GM18858 (cell line): ENCODE data around the gene KPNB1.

Experiments
- ATAC-seq: cut with Tn5 transposase; IDR thresholded peaks from one replicate; pipeline ENCODE4 v1.9.1; 2021; ENCODE audit not compliant: unreplicated experiment

The KPNB1 gene

DNA sequence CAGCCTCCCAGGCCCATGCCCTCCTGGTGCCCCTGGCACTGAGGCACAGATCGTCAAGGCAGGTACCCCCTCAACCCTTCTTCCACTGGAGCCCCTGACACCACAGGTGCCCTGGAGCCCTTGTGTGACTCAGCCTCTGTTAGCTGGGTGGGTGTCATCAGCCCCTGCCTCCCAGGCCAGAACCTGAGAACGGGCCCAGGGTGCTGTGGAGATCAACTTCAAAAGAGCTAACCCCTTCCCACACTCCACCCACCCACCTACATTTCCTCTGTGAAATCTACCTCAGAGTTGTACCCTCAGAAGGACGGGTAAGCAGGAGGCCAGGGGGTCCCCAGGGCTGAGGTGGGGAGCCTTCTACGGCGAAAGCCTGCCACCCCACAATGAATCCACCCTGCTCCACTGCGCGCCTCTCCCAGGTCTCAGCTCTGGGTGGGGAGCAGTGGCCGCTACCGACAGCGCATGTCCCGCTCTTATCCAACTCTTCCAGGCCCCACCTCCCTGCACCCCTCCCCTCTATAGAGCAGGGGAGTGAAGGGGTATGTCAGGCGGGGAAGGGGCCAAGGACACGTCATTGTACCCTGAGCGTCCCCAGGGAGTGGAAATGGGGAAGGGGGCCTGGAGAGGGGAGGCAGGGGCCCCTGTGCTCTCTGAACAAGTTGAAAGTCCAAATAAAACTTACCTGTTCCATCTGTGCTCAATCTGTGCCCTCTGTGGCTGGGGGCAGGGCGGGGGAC lies 61.8 kb downstream of the KPNB1 start:
- ATAC-seq = no peak

DNA sequence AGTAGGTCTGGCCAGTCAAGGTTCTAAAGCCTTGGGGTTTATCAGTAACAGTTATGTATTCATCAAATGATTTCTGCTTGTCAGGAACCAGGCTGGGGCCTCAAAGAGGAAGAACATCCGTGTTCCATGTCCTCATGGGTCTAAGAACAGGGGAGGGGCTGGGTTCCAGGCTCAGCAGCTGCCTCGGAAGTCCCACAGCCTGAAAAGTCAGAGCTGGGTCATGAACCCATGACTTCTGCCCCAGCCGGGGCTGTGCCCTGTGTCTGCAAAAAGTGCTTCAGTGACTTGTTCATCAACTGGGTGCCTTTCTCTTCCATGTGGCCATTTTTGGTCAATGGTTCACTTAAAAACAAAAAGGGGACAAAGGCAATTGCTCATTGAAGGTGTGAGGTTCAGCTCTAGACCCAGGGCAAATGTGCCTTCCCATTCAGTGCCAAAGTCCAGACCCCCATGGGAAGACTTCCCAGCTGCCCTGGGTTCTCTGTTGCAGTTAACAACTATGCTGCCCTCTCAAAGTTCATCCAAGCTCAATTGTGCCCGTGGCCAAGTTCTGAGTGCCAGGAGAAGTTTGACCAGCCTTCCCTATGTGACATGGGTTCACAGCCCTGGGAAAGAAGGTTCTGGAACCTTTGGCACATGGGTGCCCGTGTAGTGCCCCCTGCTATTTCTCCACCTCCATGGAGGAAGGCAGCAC lies 62.8 kb downstream of the KPNB1 start:
- ATAC-seq = no peak

DNA sequence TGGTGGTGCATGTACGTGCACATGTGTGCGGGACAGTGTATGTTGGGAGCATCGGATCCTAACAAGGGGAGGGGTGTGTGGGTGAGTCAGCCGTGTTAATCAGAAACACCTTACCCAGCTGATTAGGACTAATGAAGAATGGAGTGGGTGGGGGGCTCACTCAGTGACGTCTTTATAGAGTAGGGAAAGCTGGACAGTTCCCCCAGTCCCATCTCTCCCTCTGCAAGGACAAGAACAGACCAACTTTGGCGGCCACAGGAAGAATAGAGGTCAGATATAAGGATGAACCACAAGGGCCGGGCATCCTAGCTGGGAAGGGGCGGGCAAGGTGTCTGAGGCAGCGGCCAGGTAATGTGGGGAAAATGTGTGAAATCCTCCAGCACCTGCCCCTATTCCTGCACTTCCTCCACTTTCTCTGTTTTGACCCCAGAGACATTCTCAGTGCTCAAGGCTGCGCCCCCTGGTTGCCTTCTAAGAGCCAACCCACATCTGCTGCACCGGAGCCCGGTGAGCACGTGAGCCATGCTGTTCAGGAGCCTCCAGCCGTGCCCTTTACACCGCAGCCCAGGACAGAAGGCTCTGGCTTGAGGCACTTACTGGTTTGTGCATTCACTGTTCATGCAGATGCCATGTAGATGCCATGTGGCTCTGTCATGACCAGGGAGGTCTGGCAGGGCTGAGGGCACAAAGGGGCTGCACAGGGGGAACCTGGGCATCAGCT lies 64.4 kb downstream of the KPNB1 start:
- ATAC-seq = no peak

DNA sequence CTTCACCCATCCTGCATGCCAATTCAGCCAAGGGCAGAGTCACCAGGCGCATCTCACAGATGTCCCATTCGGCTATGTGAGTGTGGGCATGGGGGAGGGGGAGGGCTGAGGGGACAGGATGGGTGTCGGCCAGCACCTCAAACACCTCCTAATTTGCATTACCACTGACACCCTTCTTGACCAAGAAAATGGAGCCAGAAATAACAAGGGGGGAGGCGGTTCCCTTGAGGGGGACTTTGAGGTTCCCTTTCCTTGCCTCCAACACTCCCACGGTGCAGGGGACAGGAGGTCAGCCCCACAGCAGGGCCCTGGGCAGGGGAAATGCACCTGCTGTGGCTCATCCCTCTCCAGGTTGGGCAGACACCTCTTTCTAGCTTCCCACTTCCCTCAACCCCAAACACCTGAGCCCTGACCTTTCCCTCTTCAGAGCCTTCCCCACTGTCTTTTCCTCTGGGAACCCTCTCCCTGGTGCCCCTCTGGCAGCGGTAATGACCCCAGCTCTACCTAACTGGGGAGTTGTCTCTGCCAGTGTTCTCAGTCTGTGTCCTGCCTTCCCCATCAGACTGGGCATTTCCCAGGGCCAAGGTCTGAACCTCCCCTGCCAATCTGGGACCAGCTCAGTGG lies 65.2 kb downstream of the KPNB1 start:
- no peak for ATAC-seq

DNA sequence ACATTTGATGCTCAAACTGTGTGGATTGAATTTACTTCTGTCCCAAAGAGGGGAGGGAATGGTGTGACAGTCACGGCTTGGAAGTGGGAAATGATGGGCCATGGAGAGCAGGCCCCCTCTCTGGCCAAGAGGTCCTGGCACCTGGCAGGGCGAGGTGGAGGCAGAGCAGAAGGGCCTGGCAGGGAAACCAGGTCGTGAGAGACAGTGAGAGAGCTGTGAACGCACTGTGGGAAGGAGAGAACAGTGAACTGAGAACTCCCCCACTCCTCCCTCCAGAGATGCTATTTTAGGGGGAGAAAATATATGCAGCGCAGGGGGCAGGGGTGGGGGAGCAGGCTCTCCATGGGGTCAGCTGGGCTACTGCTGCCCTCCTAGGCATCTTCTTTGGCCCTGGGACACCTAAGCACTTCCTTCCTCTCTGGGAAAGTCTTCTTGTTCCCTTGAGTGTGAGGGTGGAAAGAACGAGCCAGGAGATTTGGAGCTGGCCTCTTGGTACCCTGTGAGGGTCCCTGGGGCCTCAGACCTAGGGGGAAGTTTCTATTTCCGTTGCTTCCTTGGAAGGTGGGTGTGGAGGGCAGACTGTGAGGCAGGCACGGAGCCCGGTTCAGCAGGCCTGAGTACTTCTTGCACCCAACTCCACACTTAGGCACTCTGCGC lies 66.1 kb downstream of the KPNB1 start:
- no peak for ATAC-seq

DNA sequence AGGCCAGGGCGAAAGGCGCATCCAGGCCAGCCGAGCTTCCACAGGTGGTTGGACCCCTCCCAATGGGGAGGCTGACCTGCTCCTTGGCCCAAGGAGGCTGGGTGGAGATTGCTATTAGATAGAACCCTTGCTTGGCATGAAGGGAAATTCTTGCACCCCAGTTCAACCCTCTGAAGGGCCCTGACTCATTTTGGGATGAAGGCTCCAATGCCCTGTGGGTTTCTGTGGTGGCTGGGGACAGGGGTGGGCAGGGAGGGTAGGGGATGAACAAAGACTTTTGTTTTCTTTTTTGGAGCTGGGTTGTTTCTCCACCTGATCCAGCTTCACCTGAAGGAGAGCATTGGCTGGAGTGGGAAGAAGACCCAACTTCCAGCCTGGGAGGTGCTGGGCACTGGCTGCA lies 66.7 kb downstream of the KPNB1 start:
- ATAC-seq = no peak

DNA sequence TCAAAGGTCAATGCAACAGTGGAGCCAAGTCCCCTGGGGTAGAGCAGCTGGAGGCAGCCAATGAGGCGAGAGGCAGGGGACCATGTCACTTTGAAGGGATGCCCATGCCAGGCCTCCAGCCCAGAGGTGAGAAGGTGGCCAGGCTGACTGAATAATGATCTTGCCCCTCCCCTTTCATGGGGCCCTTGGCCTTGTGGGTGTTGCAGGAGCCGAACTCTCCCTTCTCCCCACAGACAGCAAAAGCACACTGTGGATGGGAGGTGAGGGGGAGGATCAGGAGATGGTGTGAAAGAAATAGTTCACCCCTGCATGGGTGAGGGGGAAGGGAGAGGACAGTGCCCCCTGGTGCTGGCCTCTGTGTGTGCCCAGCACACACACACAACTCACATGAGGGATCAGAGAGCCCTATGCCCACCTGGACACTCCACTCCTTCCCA lies 67.6 kb downstream of the KPNB1 start:
- ATAC-seq = no peak

DNA sequence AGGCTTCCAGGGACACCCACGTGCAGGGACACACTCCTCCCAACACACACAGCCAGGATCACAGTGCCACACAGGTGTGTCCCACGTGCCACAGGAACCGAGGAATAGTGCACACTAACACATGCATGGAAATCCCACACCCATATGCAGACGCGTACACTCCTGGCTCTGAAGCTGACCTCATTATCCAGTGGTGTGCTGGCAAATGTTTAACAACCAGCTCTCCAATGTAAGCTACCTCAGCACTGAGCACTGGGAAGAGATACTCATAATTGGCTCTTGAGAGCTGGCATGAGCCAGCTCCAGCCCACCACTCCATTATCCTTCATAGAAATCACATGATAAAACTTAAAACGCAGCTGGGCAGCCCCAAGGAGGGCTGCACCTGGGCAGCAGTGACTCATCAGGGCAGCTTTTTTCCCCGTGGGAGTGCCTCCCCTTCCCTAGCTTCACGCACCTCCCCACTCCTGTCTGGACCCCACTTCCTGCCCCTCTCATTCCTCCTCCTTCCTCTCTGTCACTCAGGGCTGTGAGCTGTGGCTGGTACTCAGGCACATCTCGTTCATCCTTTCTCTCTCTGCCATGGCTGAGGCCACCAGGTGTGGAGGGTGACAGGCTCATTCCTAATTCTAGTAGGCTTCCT lies 68.4 kb downstream of the KPNB1 start:
- no peak for ATAC-seq

DNA sequence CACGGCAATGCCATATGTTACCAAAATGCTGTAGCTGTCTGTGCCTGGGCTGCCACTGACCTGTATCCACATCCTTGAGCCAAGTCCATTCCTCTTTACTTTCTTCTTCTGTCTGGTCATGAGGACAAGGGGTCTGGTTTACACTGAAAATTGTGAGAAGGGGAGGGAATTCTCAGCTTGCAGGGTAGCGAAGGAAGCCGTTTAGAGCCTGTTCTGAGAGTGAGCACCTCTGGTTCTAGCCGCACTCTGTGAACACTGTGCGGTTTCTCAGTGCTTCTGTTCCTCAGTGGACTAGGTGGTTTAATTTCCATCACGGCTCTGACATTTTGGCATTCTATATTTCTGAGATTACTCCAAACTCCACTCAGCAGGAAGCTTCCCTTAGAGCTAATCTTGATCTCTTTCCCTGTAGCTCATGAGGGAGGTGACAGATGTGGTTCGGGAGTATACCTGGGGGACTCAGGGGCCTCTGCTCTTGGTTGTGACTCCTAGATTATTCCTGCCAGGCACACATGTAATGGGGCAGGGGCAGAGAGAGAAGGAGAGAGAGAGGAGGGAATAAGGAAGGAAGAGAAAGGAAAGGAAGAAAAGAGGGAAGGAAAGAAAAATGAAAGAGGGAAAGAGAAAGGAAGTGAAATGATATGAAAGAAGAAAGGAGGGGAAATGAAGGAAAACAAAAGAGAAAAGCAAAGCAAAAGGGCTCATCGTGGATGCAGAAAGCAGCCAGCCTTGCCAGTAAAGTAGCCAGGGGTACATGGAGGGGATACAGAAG lies 69.1 kb downstream of the KPNB1 start:
- no peak for ATAC-seq

DNA sequence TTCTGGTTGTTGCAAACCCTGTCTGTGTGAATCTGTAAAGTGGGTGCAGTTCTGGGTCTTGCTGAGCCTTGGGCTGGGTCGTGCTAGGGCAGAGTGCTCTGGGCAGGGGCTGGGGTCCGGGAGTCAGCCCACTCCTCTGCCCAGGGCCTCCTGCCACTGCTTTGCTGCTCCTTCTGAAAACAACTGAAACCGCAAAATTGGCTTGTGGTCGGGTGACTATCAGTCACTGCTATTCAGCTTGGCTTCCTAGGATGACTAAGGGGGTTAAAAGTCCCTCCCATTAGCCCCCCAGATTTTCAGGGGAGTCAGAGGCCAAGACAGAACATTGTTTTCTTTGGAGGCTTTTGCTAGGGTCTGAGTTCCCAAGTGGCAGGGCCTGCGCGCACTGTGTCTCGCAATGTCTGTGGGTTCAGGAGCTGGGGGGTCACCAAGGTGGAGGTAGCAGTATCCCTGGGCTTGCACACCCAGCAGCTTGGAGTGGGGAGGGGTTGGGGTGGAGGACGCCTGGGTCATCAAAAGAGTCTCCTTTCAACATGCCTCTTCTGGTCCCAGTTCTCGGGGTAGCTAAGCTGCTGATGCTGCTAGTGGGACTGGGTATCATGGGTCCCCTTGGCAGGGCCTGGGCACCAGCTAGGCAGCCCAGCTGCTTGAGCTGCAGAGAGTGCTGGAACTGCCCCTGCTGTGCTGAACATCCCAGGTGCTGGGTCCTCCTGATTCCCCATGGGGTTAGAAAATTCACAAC lies 69.9 kb downstream of the KPNB1 start:
- no peak for ATAC-seq

DNA sequence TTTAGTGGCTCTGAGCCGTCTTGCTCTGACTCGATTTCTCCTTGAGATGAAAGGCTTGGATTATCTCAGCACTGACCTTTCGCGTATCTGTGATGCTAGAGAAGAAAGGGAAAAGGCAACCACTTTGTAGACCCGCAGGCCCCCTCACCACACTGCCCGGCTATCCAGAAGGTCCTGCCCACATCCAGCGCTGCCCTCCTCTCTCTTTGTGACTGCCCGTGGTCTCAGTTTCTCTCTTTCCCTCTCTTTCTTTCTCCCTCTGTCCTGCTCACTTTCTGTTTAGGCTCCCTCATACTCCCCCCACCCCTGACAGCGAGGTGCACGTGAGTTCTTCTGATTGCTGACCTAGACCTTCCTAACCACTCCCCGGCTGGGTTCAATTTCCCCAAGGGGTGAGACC lies 70.5 kb downstream of the KPNB1 start:
- ATAC-seq = no peak

DNA sequence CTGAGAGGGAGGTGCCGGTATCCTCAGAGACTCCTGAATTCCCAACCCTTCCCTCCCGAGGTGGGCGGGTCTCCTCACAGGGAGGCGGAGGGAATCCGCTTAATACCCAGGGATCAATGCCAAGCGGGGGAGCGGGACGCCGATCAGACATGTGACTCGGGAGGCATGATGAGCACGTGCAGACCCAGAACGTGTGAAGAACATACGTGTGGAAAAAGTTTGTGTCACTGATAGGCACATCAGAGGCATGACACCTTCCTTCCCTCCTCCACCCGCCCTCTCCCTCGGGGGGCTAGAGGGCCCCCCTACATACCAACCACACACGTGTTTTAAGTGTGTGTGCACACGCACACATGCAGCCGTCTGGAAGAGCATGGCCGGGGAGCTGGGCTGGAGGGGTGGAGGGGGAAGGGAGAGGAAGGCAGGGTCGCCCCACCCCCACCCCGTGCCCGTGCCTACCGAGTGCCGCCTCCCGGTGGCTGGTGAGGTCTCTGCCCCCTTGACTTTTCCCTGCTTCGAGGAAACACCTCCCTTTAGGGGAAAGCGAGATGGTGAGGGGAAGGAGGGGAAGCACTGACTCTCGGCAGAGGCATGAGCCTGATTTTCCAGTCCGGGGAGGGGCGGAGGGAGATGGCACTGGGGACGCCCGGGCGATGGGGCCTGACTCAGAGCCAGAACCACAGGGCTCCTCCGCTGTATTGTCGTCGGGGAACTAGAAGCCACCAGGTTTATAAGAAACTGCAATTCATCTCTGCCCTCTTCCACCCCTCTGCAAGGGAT lies 71.2 kb downstream of the KPNB1 start:
- no peak for ATAC-seq

DNA sequence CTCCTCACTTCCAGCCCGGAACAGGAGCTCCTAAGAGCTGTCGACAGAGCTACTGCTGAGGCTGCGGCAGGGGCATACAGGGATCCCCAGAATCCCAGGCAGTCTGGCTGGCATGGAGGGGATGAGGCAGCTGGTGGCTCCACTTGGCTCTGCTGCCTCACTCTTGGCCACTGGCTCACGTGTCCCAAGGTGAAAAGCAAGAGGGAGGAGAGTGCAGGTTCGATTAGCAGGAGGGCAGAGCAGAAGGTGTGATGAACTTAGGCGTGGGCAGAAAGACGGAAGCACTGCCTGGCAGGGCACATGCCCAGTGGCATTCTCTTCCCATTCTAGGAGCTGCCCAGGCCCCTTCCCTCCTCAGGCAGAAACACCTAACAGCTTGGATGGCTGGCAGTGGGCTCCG lies 72.0 kb downstream of the KPNB1 start:
- no peak for ATAC-seq

DNA sequence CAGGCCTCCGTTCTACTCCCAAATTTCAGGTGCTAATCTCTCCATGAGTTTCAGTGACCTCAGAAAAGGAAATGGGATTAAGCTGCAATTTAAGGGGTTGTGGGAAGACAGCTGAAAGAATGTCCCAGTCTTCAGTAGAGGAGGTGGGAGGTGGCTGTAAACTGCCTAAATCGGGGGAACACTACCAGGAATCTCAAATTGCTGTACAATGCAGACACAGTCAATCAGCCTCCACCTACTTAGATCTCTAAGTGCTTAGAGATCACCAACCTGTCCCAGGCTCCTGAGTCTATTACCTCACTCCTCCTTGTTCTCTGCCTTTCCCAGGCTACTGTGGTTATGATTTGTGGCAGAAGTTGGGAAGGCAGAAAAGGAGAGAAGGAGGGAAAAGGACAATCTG lies 75.0 kb downstream of the KPNB1 start:
- ATAC-seq = no peak

DNA sequence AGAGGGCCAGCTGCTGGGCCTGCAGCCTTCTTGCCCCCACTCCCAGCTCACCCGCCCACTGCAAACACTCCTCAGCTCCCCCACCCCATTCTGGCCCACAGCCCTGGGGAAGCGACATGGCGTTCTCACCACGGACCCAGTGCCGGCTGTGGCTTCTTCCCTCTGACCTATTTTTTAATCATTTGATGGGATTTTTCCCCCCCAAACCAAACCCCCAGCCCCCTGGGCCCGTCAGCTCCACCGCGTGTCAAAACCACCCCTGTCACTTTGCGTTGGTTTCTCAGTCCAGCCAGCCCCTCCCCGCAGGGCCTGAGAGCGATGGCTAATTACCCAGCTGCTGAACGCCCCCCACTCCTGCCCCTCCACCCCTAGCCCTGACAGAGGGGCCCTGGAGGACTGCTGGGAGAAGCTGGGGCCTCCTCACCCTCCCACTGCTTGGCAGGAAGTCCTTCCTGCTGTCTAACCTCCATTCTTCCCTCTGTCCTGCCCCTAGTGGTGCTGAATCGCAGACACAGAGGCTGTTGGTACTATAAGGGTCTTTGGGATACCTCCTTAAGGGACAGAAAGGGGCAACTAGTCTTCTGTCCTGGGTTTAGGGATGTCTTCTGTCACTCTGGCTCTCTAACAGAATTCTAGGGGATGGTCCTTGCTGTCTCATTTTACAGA lies 75.9 kb downstream of the KPNB1 start:
- ATAC-seq = no peak

DNA sequence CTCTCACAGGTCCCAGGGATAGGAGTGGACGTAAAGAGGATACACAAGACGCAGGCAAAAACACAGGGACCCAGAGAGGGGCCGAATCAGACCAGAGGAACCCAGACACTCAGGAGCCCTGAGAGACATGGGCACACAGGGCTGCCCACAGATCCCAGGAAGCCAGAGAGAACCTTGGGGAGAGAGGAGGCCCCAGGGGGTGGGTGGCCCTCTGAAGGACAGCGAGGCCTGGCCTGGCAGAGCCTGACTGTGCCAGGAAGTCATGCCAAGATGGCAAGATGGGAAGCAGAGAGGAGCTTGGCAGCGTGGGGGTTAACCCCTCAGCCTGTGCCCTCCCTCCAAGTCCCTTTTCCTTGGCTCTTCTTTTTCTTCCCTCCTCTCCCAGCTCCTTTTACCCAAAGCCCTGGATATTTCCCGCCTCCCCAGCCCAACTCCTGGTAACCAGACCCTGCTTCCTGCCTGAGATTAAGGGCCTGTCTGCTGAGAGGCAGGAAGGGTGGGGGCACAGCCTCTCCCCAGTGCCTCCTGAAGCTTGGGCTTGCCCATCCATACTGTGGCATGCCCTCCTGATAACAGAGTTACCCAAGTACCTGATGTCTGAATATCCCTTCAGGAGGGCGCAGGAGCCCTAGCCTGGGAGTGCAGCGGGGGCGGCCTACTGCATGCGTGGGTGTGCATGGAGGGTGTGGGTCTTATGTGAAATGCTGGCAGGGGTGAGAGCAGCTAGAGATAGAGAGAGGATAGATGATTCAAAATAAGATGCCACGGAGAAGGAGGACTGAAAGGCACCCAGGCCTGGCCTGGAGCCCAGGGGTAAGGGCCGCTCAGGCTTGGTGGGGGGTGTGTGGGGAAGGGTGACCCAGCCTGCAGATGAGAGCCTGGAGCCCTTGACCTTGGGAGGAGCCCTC lies 77.3 kb downstream of the KPNB1 start:
- no peak for ATAC-seq

DNA sequence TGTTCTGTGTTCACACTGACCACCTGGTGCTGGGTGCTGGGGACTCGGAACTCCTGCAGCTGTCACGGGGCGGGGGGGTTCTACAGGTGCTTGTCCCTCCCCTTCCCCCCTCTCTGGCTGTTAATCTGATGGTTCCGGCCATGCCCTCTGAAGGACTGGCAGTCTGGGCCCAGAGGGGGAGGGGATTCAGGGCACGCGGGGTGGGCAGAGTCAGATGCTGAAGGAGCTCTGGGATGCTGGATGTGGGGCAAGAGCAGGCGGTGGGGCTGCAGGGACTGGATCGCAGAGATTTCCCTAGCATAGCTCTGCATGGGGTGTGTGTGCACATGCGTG lies 78.0 kb downstream of the KPNB1 start:
- ATAC-seq = no peak
